ENCODE measurements around the gene C1orf116. TPM values are rescaled to one million over a fixed set of nuclear protein-coding genes. Genes with fewer than 3 reads are reported as not detected.

Gene C1orf116
- total RNA-seq, 1 donor from 2014 or later, result 31.9 TPM

- no peak overlapping the region for H3K27ac Mint-ChIP-seq
These were observed 9.4 kb downstream of the C1orf116 start for GRCh38 chr1:207022996-207023679.

GRCh38 chr1:207021876-207022596, 10.5 kb downstream of the C1orf116 start:
- TF ChIP-seq CTCF (IDR thresholded peaks at IDR 0.05; ENCODE audit: unreplicated experiment), result no peak
- H3K27me3 Mint-ChIP-seq, result peaks cover 2% of the 10 kb centered on the region
- no peaks in the 10 kb centered on the region for H3K9me3 Mint-ChIP-seq (ENCODE audit: low read depth)
- no peak for DNase-seq (ENCODE audit: low spot score, unreplicated experiment)
- peaks cover 27% of the 10 kb centered on the region for H3K36me3 Mint-ChIP-seq (ENCODE audit: insufficient read depth)
- H3K4me1 Mint-ChIP-seq (ENCODE audit: low read depth), result peaks cover 37% of the 10 kb centered on the region
- no peak overlapping the region for H3K4me3 Mint-ChIP-seq (ENCODE audit: low read depth)
- peak overlapping the region; percentile 30 for H3K27ac Mint-ChIP-seq

More at GRCh38 chr1:207022996-207023679, 9.4 kb downstream of the C1orf116 start:
- H3K4me3 Mint-ChIP-seq (ENCODE audit: low read depth), result no peak overlapping the region
- peaks cover 44% of the 10 kb centered on the region for H3K4me1 Mint-ChIP-seq (ENCODE audit: low read depth)
- no peak for TF ChIP-seq CTCF (IDR thresholded peaks at IDR 0.05; ENCODE audit: unreplicated experiment)
- no peak for DNase-seq (ENCODE audit: low spot score, unreplicated experiment)
- no peaks in the 10 kb centered on the region for H3K9me3 Mint-ChIP-seq (ENCODE audit: low read depth)
- peaks cover 2% of the 10 kb centered on the region for H3K27me3 Mint-ChIP-seq
- peaks cover 31% of the 10 kb centered on the region for H3K36me3 Mint-ChIP-seq (ENCODE audit: insufficient read depth)

GRCh38 chr1:207021139-207021861, 11.3 kb downstream of the C1orf116 start:
- Mint-ChIP-seq H3K27me3 (peaks cover 2% of the 10 kb centered on the region), H3K27ac (peak overlapping the region; percentile 30), H3K4me1 (ENCODE audit: low read depth) (peaks cover 30% of the 10 kb centered on the region), H3K36me3 (ENCODE audit: insufficient read depth) (peaks cover 23% of the 10 kb centered on the region), H3K4me3 (ENCODE audit: low read depth) (no peak overlapping the region), H3K9me3 (ENCODE audit: low read depth) (no peaks in the 10 kb centered on the region)
- no peak for DNase-seq (ENCODE audit: low spot score, unreplicated experiment)
- no peak for TF ChIP-seq CTCF (IDR thresholded peaks at IDR 0.05; ENCODE audit: unreplicated experiment)

GRCh38 chr1:207020709-207021107, 11.8 kb downstream of the C1orf116 start:
- H3K4me1 Mint-ChIP-seq (ENCODE audit: low read depth), result peaks cover 26% of the 10 kb centered on the region
- no peak for TF ChIP-seq CTCF (IDR thresholded peaks at IDR 0.05; ENCODE audit: unreplicated experiment)
- H3K27ac Mint-ChIP-seq, result no peak overlapping the region
- DNase-seq (ENCODE audit: low spot score, unreplicated experiment), result no peak
- H3K27me3 Mint-ChIP-seq, result peaks cover 7% of the 10 kb centered on the region
- peaks cover 23% of the 10 kb centered on the region for H3K36me3 Mint-ChIP-seq (ENCODE audit: insufficient read depth)
- H3K4me3 Mint-ChIP-seq (ENCODE audit: low read depth), result no peak overlapping the region
- no peaks in the 10 kb centered on the region for H3K9me3 Mint-ChIP-seq (ENCODE audit: low read depth)

GRCh38 chr1:207020065-207020708, 12.4 kb downstream of the C1orf116 start:
- TF ChIP-seq CTCF (IDR thresholded peaks at IDR 0.05; ENCODE audit: unreplicated experiment), result no peak
- peaks cover 21% of the 10 kb centered on the region for H3K4me1 Mint-ChIP-seq (ENCODE audit: low read depth)
- no peak overlapping the region for H3K4me3 Mint-ChIP-seq (ENCODE audit: low read depth)
- peaks cover 21% of the 10 kb centered on the region for H3K36me3 Mint-ChIP-seq (ENCODE audit: insufficient read depth)
- H3K27me3 Mint-ChIP-seq, result peaks cover 10% of the 10 kb centered on the region
- H3K9me3 Mint-ChIP-seq (ENCODE audit: low read depth), result no peaks in the 10 kb centered on the region
- no peak for DNase-seq (ENCODE audit: low spot score, unreplicated experiment)
- H3K27ac Mint-ChIP-seq, result peak overlapping the region; percentile 50

Measured in progenitor cell of endocrine pancreas (in vitro differentiated cells).